A549 (cell line): ENCODE results near the gene CA7.

Experiments
- EP300 ChIP-seq, 2 experiments: fragments of >200 bp; sonication (Bioruptor Twin); formaldehyde crosslinking; IDR thresholded peaks; 2 replicates in 1 of 2; 3 replicates in 1 of 2; pipeline ENCODE4 v1.6.1; 2016 to 2017
- NFE2L2 ChIP-seq: fragments of 150-350 bp; conservative IDR thresholded peaks from 2 replicates; pipeline ENCODE4 v1.6.1; 2014; ENCODE audit warnings: low read length
- REST ChIP-seq: fragments of 200-600 bp; sonication (generic); IDR thresholded peaks from 2 replicates; pipeline ENCODE4 v1.6.1; 2016; ENCODE audit warnings: antibody characterized with exemption, mild to moderate bottlenecking, moderate library complexity
- RFX5 ChIP-seq: fragments of 450-650 bp; IDR thresholded peaks from 2 replicates; pipeline ENCODE4 v1.7.1; 2014; ENCODE audit warnings: antibody characterized with exemption, mild to moderate bottlenecking, moderate library complexity

- TF ChIP-seq EP300 (IDR thresholded peaks at IDR 0.05) (no peak), REST (no peak), RFX5 (no peak), NFE2L2 (no peak)
These were observed 57.4 kb downstream of the CA7 start for GRCh38 chr16:66901626-66902025.
